ENCODE results near the gene PRELP.

DNA sequence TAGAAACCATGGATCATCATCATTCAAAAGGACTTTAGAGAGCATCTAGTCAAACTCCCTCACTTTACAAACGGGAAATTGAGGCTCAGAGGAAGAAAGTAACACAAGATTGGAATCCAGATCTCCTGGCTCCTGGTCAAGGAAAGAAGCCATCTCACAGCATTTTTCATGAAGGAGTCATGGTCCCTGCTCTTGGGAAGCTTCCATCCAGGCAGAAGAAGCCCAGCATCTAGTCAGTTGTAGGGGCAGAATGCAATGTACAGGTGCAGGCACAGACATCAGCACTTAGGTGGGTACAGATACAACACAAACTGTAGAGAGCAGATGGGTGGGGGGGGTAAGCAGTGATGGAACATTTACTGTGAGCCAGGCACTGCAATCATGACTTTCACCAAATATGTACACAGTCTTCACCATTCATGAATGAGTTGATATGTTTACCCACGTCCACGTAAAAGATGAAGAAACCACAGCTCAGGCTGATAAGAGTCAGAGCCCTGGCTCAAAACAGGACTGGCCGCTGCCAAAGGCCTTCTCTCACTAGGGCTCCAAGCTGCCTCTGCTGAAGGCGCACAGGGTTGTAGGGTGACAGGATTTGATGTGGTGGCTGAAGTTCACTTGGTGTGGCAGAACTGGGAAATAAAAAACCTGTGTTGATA is 62.3 kb downstream of the PRELP start:
- peak; percentile 95 for TF ChIP-seq POLR2A (IDR thresholded peaks at IDR 0.05)
- TF ChIP-seq CTCF (IDR thresholded peaks at IDR 0.05), result no peak
